ENCODE results near the gene UBE2E2. TPM values are rescaled to one million over a fixed set of nuclear protein-coding genes. Genes with fewer than 3 reads are reported as not detected.

The UBE2E2 gene
- total and polyA plus RNA-seq, 4 donors, result 23.8 to 56.5 (median 32.9) TPM

DNA sequence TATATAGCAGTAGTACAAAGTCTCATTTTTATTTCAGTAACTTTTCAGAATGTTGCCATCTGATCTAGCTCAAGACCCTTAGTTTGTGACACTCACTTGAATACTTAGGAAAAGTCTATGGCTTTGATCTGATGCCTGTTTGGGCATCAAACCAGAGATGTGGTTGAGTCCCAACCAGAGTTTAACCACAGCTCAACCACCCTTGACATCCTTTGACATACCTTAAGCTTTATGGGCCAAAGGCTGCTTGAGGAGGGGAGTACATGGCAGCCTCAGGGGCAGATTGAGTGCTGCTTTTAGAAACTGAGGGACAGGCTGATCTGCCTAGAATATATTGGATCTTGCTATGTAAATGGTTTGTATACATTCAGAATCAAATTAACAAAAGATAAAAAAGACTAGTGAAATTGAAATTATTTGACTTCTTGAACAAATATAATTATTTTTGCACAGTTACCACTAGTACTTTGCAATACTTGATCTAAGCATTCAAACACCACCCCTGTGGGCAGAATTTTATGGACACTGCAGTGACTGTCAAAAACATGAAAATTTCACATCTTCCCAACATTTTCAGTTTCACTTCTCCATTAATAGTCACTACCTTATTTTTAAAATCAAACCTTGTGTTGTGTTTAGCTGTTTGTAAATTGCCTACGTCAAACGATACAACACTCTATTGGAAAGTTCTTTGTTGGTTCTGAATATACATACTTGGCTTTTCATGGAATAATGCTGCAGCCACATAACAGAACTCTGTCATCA, 199.8 kb downstream of the UBE2E2 start:
- intact Hi-C loops (cut with DNase I), result no loop called here
- 96 to 99% methylated on average over 2 of the region's 2 CpGs for WGBS, 2 donors
- no peak overlapping the region for H3K27ac ChIP-seq (ENCODE audit: low read depth in 1 of 2, low read length in 2 of 2)
- no peak for ATAC-seq (ENCODE audit: low FRiP score)
- H3K27me3 ChIP-seq (ENCODE audit: control insufficient read depth in 1 of 2, insufficient read depth in 2 of 2, low read length in 1 of 2), result no peaks in the 10 kb centered on the region
- H3K4me3 ChIP-seq (ENCODE audit: low read length in 2 of 2), result no peak overlapping the region
- H3K36me3 ChIP-seq (ENCODE audit: control insufficient read depth in 1 of 2, insufficient read depth in 2 of 2, low read length in 1 of 2), result no peaks in the 10 kb centered on the region
- DNase-seq, result no peak
- H3K9me3 ChIP-seq (ENCODE audit: control insufficient read depth, low read length), result no peaks in the 10 kb centered on the region
- peaks cover 0 to 3% of the 10 kb centered on the region in 2 donors for H3K4me1 ChIP-seq (ENCODE audit: control insufficient read depth in 1 of 2, insufficient read depth in 2 of 2, low read length in 2 of 2)

DNA sequence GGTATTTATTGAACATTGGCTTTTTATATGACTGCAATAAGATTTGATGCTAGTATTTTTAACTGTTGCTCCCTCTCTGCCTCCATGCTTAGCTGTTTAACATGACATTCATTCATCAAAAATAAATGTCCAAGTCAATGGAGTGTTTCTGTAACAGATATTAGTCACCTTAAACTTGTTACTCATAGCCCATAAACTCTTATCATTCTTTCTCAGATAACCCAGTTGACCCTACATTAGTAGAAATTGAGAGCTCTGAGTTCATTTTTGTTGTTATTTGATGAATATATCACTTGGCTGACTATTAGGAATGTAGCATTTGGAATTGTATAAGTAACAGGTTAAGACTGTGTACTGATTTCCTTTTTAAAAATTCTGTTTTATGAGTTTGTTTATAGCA, 201.1 kb downstream of the UBE2E2 start:
- H3K9me3 ChIP-seq (ENCODE audit: control insufficient read depth, low read length), result no peaks in the 10 kb centered on the region
- H3K27ac ChIP-seq (ENCODE audit: low read depth in 1 of 2, low read length in 2 of 2), result no peak overlapping the region
- H3K4me1 ChIP-seq (ENCODE audit: control insufficient read depth in 1 of 2, insufficient read depth in 2 of 2, low read length in 2 of 2), result peaks cover 0 to 3% of the 10 kb centered on the region in 2 donors
- no peaks in the 10 kb centered on the region for H3K27me3 ChIP-seq (ENCODE audit: control insufficient read depth in 1 of 2, insufficient read depth in 2 of 2, low read length in 1 of 2)
- ATAC-seq (ENCODE audit: low FRiP score) (no peak), DNase-seq (no peak)
- no peaks in the 10 kb centered on the region for H3K36me3 ChIP-seq (ENCODE audit: control insufficient read depth in 1 of 2, insufficient read depth in 2 of 2, low read length in 1 of 2)
- no peak overlapping the region for H3K4me3 ChIP-seq (ENCODE audit: low read length in 2 of 2)
- intact Hi-C loops (cut with DNase I), result no loop called here

DNA sequence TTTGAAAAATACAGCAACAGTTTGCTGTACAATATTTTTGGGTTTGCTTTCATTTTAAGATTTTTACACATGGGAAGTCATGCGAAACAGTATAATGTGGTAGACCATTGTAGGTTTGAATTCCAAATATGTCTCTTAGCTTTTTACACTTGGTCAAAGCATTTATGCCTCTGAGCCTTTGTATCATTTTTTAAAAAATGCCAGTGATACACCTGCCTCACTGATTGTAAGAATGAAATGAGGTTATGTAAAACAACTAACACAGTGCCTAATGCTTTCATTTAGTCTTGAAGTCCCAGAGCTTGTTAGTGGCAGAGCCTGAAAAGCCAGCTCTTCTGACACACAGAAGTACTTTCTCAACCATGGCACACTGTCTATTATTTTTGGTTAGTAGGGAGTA, 202.0 kb downstream of the UBE2E2 start:
- ATAC-seq (ENCODE audit: low FRiP score), result no peak
- no peaks in the 10 kb centered on the region for H3K36me3 ChIP-seq (ENCODE audit: control insufficient read depth in 1 of 2, insufficient read depth in 2 of 2, low read length in 1 of 2)
- H3K27me3 ChIP-seq (ENCODE audit: control insufficient read depth in 1 of 2, insufficient read depth in 2 of 2, low read length in 1 of 2), result no peaks in the 10 kb centered on the region
- intact Hi-C loops (cut with DNase I), result no loop called here
- DNase-seq, result no peak
- no peaks in the 10 kb centered on the region for H3K9me3 ChIP-seq (ENCODE audit: control insufficient read depth, low read length)
- H3K4me1 ChIP-seq (ENCODE audit: control insufficient read depth in 1 of 2, insufficient read depth in 2 of 2, low read length in 2 of 2), result peaks cover 0 to 3% of the 10 kb centered on the region in 2 donors
- 94% methylated on average over 1 of the region's 1 CpG for WGBS, 2 donors
- H3K4me3 ChIP-seq (ENCODE audit: low read length in 2 of 2), result no peak overlapping the region
- H3K27ac ChIP-seq (ENCODE audit: low read depth in 1 of 2, low read length in 2 of 2), result no peak overlapping the region

DNA sequence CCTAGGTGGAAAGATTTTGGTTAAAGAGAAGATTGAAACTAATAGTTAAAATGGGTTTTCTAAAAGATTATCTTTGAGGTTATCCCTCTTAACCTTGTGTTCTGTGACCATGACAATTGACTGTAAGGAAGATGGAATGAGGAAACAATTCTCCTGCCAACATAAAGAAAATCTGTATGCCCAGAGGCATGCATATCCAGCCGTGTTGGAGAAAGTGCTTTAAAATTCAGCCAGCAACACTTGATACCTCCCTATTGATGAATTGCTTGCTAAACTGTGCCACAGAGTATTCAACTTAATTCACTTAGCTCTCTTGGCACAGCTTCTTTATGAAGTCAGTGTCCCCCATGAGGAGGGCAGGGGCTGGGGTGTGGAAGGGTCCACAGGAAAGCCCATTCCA, 203.5 kb downstream of the UBE2E2 start:
- H3K27ac ChIP-seq (ENCODE audit: low read depth in 1 of 2, low read length in 2 of 2), result no peak overlapping the region
- no peak for ATAC-seq (ENCODE audit: low FRiP score)
- no peak for DNase-seq
- H3K36me3 ChIP-seq (ENCODE audit: control insufficient read depth in 1 of 2, insufficient read depth in 2 of 2, low read length in 1 of 2), result no peaks in the 10 kb centered on the region
- H3K4me3 ChIP-seq (ENCODE audit: low read length in 2 of 2), result no peak overlapping the region
- H3K27me3 ChIP-seq (ENCODE audit: control insufficient read depth in 1 of 2, insufficient read depth in 2 of 2, low read length in 1 of 2), result no peaks in the 10 kb centered on the region
- H3K9me3 ChIP-seq (ENCODE audit: control insufficient read depth, low read length), result no peaks in the 10 kb centered on the region
- WGBS, 2 donors, result 6 to 9% methylated on average over 1 of the region's 1 CpG
- intact Hi-C loops (cut with DNase I), result no loop called here
- H3K4me1 ChIP-seq (ENCODE audit: control insufficient read depth in 1 of 2, insufficient read depth in 2 of 2, low read length in 2 of 2), result peaks cover 0 to 3% of the 10 kb centered on the region in 2 donors

DNA sequence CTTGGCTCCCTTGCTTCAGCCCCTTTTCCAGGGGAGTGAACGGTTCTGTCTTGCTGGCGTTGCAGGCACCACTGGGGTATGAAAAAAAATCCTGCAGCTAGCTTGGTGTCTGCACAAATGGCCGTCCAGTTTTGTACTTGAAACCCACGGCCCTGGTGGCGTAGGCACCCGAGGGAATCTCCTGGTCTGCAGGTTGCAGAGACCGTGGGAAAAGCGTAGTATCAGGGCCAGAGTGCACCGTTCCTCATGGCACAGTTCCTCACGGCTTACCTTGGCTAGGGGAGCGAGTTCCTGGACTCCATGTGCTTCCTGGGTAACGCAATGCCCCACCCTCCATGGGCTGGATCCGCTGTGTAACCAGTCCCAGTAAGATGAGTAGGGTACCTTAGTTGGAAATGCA, 214.9 kb downstream of the UBE2E2 start:
- WGBS, 2 donors, result 96% methylated on average over 13 of the region's 13 CpGs
- Histone ChIP-seq H3K27ac (ENCODE audit: low read depth in 1 of 2, low read length in 2 of 2) (no peak overlapping the region), H3K4me3 (ENCODE audit: low read length in 2 of 2) (no peak overlapping the region), H3K36me3 (ENCODE audit: control insufficient read depth in 1 of 2, insufficient read depth in 2 of 2, low read length in 1 of 2) (no peaks in the 10 kb centered on the region), H3K4me1 (ENCODE audit: control insufficient read depth in 1 of 2, insufficient read depth in 2 of 2, low read length in 2 of 2) (no peaks in the 10 kb centered on the region), H3K27me3 (ENCODE audit: control insufficient read depth in 1 of 2, insufficient read depth in 2 of 2, low read length in 1 of 2) (no peaks in the 10 kb centered on the region), H3K9me3 (ENCODE audit: control insufficient read depth, low read length) (no peaks in the 10 kb centered on the region)
- intact Hi-C loops (cut with DNase I), result no loop called here
- DNase-seq (no peak), ATAC-seq (ENCODE audit: low FRiP score) (no peak)

DNA sequence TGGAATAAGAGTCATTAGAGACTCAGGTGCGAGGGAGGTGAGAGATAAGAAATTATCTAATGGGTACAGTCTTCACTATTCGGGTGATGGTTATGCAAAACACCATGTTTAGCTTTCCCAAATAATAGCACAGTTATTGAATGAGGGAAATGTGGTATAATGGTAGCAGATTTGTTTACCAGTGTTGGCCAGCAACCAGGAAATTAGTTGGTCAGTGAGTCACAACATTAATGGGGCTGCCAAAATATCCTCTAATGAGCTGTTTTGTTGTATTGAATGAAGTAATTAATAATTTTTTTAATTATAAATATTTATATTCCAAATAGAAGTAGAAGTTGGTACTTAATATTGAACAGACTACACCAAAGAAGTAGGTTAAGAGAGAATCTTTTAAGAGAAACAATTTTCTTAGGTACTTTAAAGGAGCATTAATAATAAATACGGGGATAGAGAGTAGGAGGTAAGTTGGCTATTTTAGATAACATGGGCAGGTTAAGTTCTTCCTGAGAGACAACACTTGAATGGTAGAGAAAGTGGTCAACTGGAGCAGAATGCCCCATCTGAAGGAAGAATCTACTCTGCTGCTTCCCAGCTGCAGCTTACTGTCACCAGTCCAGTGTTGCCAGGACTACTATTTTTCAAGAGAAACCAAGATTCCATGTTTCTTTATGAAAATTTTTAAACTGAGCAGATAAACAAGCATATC, 218.8 kb downstream of the UBE2E2 start:
- Histone ChIP-seq H3K4me3 (ENCODE audit: low read length in 2 of 2) (no peak overlapping the region), H3K4me1 (ENCODE audit: control insufficient read depth in 1 of 2, insufficient read depth in 2 of 2, low read length in 2 of 2) (no peaks in the 10 kb centered on the region), H3K36me3 (ENCODE audit: control insufficient read depth in 1 of 2, insufficient read depth in 2 of 2, low read length in 1 of 2) (no peaks in the 10 kb centered on the region), H3K9me3 (ENCODE audit: control insufficient read depth, low read length) (no peaks in the 10 kb centered on the region), H3K27me3 (ENCODE audit: control insufficient read depth in 1 of 2, insufficient read depth in 2 of 2, low read length in 1 of 2) (no peaks in the 10 kb centered on the region), H3K27ac (ENCODE audit: low read depth in 1 of 2, low read length in 2 of 2) (no peak overlapping the region)
- no peak for DNase-seq
- intact Hi-C loops (cut with DNase I), result no loop called here
- 96 to 97% methylated on average over 3 of the region's 3 CpGs for WGBS, 2 donors
- ATAC-seq (ENCODE audit: low FRiP score), result no peak

DNA sequence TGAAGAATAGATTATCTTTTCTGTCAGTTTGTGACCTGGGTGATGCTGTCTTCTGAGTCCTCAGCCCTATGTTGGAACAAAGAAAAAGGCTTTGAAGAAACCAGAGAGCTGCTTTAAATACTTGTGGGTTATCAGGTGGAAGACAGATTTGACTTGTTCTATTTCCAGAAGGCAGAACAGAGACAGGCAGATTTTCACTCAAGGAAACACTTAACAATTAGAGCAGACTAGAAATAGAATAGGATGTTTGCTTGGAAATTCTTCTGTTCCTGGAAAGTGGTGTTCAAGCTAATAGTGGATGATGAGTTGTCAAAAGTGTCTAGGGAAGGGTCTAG, 219.4 kb downstream of the UBE2E2 start:
- intact Hi-C loops (cut with DNase I), result no loop called here
- Histone ChIP-seq H3K27ac (ENCODE audit: low read depth in 1 of 2, low read length in 2 of 2) (no peak overlapping the region), H3K9me3 (ENCODE audit: control insufficient read depth, low read length) (no peaks in the 10 kb centered on the region), H3K4me3 (ENCODE audit: low read length in 2 of 2) (no peak overlapping the region), H3K4me1 (ENCODE audit: control insufficient read depth in 1 of 2, insufficient read depth in 2 of 2, low read length in 2 of 2) (no peaks in the 10 kb centered on the region), H3K36me3 (ENCODE audit: control insufficient read depth in 1 of 2, insufficient read depth in 2 of 2, low read length in 1 of 2) (no peaks in the 10 kb centered on the region), H3K27me3 (ENCODE audit: control insufficient read depth in 1 of 2, insufficient read depth in 2 of 2, low read length in 1 of 2) (no peaks in the 10 kb centered on the region)
- DNase-seq (no peak), ATAC-seq (ENCODE audit: low FRiP score) (no peak)

DNA sequence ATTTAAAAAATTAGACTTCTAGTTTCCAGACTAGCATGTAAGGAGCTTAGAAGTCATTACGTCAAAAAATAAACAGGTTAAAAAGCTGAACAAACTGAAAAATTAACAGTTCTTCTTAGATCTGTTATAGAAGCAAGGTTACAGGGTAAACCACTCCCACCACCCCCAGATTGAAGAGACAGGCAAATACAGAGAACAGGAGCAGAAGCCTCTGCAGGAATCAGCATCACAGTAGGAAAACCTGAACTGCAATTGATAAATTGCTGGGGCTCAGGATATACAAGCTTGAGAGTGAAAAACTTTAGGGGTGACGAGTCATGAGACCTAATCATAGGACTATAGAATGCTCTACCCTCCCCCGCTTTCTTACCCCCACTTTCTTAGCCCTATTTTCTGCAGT, 222.3 kb downstream of the UBE2E2 start:
- ATAC-seq (ENCODE audit: low FRiP score) (no peak), DNase-seq (no peak)
- no peaks in the 10 kb centered on the region for H3K27me3 ChIP-seq (ENCODE audit: control insufficient read depth in 1 of 2, insufficient read depth in 2 of 2, low read length in 1 of 2)
- H3K4me3 ChIP-seq (ENCODE audit: low read length in 2 of 2), result no peak overlapping the region
- H3K36me3 ChIP-seq (ENCODE audit: control insufficient read depth in 1 of 2, insufficient read depth in 2 of 2, low read length in 1 of 2), result no peaks in the 10 kb centered on the region
- H3K9me3 ChIP-seq (ENCODE audit: control insufficient read depth, low read length), result no peaks in the 10 kb centered on the region
- 94 to 97% methylated on average over 3 of the region's 3 CpGs for WGBS, 2 donors
- intact Hi-C loops (cut with DNase I), result no loop called here
- H3K4me1 ChIP-seq (ENCODE audit: control insufficient read depth in 1 of 2, insufficient read depth in 2 of 2, low read length in 2 of 2), result no peaks in the 10 kb centered on the region
- H3K27ac ChIP-seq (ENCODE audit: low read depth in 1 of 2, low read length in 2 of 2), result no peak overlapping the region

DNA sequence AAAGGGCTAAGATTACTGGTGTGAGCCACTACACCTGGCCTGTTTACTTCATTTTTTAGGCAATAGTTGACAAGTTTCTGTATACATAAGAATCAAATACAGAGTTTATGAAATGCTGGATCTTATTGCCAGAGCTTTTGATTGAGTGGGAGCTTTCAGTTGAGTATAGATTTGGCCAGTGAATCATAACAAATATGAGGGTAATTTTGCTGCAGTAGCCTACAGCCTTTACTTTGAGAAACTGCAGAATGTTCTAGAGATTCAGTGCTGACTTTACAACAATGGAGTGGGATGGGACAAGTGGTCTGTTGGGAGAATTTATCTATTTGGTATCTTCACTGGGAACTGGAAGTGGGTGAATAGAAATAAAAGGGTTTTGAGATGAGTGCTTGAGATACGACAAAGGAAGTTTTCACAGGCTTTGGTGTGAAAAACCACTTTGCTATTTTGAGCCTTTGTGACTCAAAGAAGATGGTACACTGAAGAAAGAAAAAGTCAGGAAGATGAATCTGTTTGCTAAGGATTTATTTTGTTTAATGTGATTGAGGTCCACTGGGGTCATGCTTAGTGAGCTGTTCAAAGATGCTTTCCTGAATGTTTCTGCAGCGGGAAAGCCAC, 227.8 kb downstream of the UBE2E2 start:
- intact Hi-C loops (cut with DNase I), result no loop called here
- Histone ChIP-seq H3K27ac (ENCODE audit: low read depth in 1 of 2, low read length in 2 of 2) (no peak overlapping the region), H3K4me3 (ENCODE audit: low read length in 2 of 2) (no peak overlapping the region), H3K9me3 (ENCODE audit: control insufficient read depth, low read length) (no peaks in the 10 kb centered on the region), H3K27me3 (ENCODE audit: control insufficient read depth in 1 of 2, insufficient read depth in 2 of 2, low read length in 1 of 2) (no peaks in the 10 kb centered on the region), H3K36me3 (ENCODE audit: control insufficient read depth in 1 of 2, insufficient read depth in 2 of 2, low read length in 1 of 2) (no peaks in the 10 kb centered on the region), H3K4me1 (ENCODE audit: control insufficient read depth in 1 of 2, insufficient read depth in 2 of 2, low read length in 2 of 2) (no peaks in the 10 kb centered on the region)
- 92 to 93% methylated on average over 2 of the region's 2 CpGs for whole genome bisulfite sequencing, 2 donors
- ATAC-seq (ENCODE audit: low FRiP score) (no peak), DNase-seq (no peak)
